A204.1 (cell line): Measurements from ENCODE around the gene C2orf68.
"Not testable (repeated sequence)": the region's sequence is repeated elsewhere in the genome, so short reads cannot be mapped to it uniquely, and the experiment has no call there.

Experiments
- FAIRE-seq: peaks from 2 replicates; lab custom pipeline; 2012; peaks lifted over from hg19 to GRCh38; lab: Jason Lieb, UNC

C2orf68 gene

GRCh38 chr2:85579266-85579935 is 32.5 kb downstream of the C2orf68 start:
- FAIRE-seq, result no peak

- FAIRE-seq, result no peak
These were observed 33.4 kb downstream of the C2orf68 start for GRCh38 chr2:85578243-85579180.

GRCh38 chr2:85577386-85578242 is 34.3 kb downstream of the C2orf68 start, which contains the start of gene VAMP8:
Gene VAMP8 (plus strand): TSS chr2:85577586. CDS start chr2:85577647, 61 bp downstream.
- FAIRE-seq, result no peak

- no peak for FAIRE-seq
These were observed 34.8 kb downstream of the C2orf68 start for GRCh38 chr2:85577063-85577385.

- FAIRE-seq, result no peak
These were observed 36.1 kb downstream of the C2orf68 start for GRCh38 chr2:85575739-85576138.

- FAIRE-seq, result no peak
These were observed 45.6 kb downstream of the C2orf68 start for GRCh38 chr2:85566265-85566664.

GRCh38 chr2:85564144-85564563 is 47.7 kb downstream of the C2orf68 start:
- no peak for FAIRE-seq

GRCh38 chr2:85561280-85562212 is 50.3 kb downstream of the C2orf68 start, which contains the start of gene GGCX:
Gene GGCX (minus strand): TSS chr2:85561493. CDS start chr2:85561428, 65 bp downstream.
- peak; percentile 41 for FAIRE-seq

GRCh38 chr2:85560812-85561279 is 51.0 kb downstream of the C2orf68 start:
- no peak for FAIRE-seq

GRCh38 chr2:85560403-85560726 is 51.5 kb downstream of the C2orf68 start:
- not testable (repeated sequence) for FAIRE-seq

GRCh38 chr2:85558160-85558559 is 53.7 kb downstream of the C2orf68 start:
- FAIRE-seq, result no peak

GRCh38 chr2:85557130-85557529 is 54.7 kb downstream of the C2orf68 start:
- no peak for FAIRE-seq
